Vagina (tissue), 2 donors: ENCODE measurements around the gene LCE4A. TPM values are rescaled to one million over a fixed set of nuclear protein-coding genes. Genes with fewer than 3 reads are reported as not detected.

ENCODE experiments used
- DNase-seq, 2 donors: peaks; one replicate each; pipeline ENCODE4 v3.0.0-alpha.2; 2017; ENCODE audit errors: extremely low spot score in 2 of 2
- H3K27ac ChIP-seq: fragments of 200-600 bp; sonication (generic); one replicate; pipeline ENCODE4 v1.5.1; 2019
- H3K27me3 ChIP-seq: fragments of 200-600 bp; sonication (generic); one replicate; pipeline ENCODE4 v1.5.1; 2019
- H3K36me3 ChIP-seq, 2 donors: fragments of 200-600 bp; sonication (generic); one replicate each; pipeline ENCODE4 v1.5.1; 2017 to 2019
- H3K4me1 ChIP-seq: fragments of 200-600 bp; sonication (generic); one replicate; pipeline ENCODE4 v1.5.1; 2019
- H3K4me3 ChIP-seq, 2 donors: fragments of 200-600 bp; sonication (generic); 1 replicate in 1 of 2; 2 replicates in 1 of 2; pipeline ENCODE4 v1.5.1; 2016 to 2019
- H3K9me3 ChIP-seq: fragments of 200-600 bp; sonication (generic); one replicate; pipeline ENCODE4 v1.5.1; 2019
- POLR2A ChIP-seq, 2 donors: fragments of 450-650 bp; IDR thresholded peaks; one replicate each; pipeline ENCODE4 v1.6.1; 2017; ENCODE audit warnings: antibody characterized with exemption in 2 of 2, mild to moderate bottlenecking in 2 of 2, moderate library complexity in 2 of 2
- POLR2AphosphoS5 ChIP-seq, 2 donors: sonication (generic); formaldehyde crosslinking; IDR thresholded peaks; one replicate each; pipeline ENCODE4 v1.9.0; 2017; ENCODE audit warnings: antibody characterized with exemption in 2 of 2, mild to moderate bottlenecking in 2 of 2, low read depth in 1 of 2; ENCODE audit not compliant: insufficient read depth in 1 of 2
- intact Hi-C: fragments of 100-400 bp; cut with DNase I; formaldehyde crosslinking; loops from one replicate; pipeline ENCODE4 v1.15.1; 2023
- total RNA-seq: library from RNA; depleted of rRNA; stranded (reverse); fragments of >200 nt; gene quantifications from one replicate; pipeline ENCODE4 v1.2.3, GENCODE V29; 2016
- TF ChIP-seq, protein P1 (sequence below), 3 experiments: fragments of 450-650 bp in 2 of 3; fragments of 200-600 bp in 1 of 3; sonication (generic) in 1 of 3; IDR thresholded peaks; one replicate each; pipeline ENCODE4 v1.5.1; 2017 to 2019; ENCODE audit warnings: antibody characterized with exemption in 3 of 3, mild to moderate bottlenecking in 2 of 3, moderate library complexity in 2 of 3

Gene LCE4A
- total RNA-seq, 1 donor from 2014 or later = not detected

DNA sequence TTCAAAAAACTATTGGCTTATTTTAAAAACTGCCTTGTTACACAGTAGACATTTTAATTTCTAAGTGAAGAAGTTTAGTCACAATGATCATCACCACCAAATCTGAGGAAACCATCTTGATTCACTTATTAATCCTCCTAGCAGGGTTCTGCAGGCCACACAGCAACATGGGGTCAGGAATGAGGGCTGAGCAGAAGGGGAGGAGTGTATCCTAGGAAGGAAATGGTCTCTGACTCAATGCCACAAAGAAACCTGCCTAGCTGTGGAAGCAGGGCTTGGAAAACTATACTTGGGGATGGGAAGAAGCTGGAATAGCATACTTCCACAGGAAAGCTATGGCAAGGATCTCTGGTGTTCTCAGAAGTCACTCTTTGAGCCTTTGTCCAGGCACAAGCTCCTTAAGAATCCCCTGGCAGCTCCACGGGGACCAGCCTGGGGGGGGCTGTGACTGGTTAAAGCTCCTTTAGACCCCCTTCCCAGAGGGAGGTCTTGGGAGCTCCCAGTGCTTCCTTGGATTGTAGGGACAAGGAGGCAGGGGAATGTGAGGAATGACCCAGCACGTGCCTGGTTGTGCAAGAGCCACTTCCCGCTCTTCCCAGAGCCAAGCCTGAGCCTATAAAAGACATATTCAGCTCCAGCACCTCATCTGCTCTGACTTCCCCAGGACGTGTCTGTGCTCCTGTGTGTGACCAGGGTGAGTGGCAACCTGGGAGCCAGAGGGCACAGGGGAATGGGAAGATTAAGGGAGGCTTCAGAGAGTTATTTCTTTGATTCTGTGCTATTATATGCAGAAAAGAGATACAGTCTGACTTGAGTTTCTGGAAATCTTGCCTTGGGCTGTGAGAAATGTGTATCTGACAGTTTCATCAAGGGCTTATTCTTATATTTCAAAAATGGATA is 10.0 kb upstream of the LCE4A start, which contains the start of gene LCE2A:
TSS of gene LCE2A (plus strand) at position 645 of the 900 bp plus-strand sequence. CDS start 557 bp downstream, outside the sequence.
- no peaks in the 10 kb centered on the region for H3K4me1 ChIP-seq
- intact Hi-C loops = no loop called here
- DNase-seq = no peak
- no peak for TF ChIP-seq POLR2AphosphoS5 (IDR thresholded peaks at IDR 0.05; ENCODE audit: insufficient read depth in 1 of 2, low read depth in 1 of 2)
- no peak for TF ChIP-seq POLR2A (IDR thresholded peaks at IDR 0.05)
- TF ChIP-seq, protein P1, sequence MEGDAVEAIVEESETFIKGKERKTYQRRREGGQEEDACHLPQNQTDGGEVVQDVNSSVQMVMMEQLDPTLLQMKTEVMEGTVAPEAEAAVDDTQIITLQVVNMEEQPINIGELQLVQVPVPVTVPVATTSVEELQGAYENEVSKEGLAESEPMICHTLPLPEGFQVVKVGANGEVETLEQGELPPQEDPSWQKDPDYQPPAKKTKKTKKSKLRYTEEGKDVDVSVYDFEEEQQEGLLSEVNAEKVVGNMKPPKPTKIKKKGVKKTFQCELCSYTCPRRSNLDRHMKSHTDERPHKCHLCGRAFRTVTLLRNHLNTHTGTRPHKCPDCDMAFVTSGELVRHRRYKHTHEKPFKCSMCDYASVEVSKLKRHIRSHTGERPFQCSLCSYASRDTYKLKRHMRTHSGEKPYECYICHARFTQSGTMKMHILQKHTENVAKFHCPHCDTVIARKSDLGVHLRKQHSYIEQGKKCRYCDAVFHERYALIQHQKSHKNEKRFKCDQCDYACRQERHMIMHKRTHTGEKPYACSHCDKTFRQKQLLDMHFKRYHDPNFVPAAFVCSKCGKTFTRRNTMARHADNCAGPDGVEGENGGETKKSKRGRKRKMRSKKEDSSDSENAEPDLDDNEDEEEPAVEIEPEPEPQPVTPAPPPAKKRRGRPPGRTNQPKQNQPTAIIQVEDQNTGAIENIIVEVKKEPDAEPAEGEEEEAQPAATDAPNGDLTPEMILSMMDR (IDR thresholded peaks at IDR 0.05) = no peak
- H3K9me3 ChIP-seq = no peaks in the 10 kb centered on the region
- H3K4me3 ChIP-seq = no peak within 1 kb of the TSS
- no peaks in the 10 kb centered on the region for H3K36me3 ChIP-seq
- H3K27me3 ChIP-seq = no peaks in the 10 kb centered on the region
- H3K27ac ChIP-seq = no peak within 1 kb of the TSS

DNA sequence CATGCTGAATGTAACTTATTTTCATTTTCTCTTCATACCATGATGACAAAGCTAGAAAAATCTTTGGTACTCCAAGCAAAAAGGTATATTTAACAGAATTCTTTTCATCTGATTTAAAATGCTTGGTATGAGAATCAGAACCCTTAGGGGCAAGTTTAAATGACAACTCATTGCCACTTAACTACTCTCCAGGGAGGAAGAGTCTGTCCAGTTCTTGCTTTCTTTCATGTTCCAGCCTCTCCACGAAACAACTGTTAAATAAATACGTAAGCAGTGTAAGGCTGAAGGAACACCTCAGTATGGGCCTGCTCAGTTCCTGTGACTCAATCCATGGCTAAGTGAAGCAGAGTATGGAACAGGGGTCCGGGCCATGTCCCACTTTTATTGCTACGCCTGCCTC is 8.2 kb upstream of the LCE4A start:
- intact Hi-C loops = no loop called here
- Histone ChIP-seq H3K27me3 (no peaks in the 10 kb centered on the region), H3K36me3 (no peaks in the 10 kb centered on the region), H3K4me3 (no peak overlapping the region), H3K27ac (no peak overlapping the region), H3K9me3 (no peaks in the 10 kb centered on the region), H3K4me1 (no peaks in the 10 kb centered on the region)
- TF ChIP-seq POLR2A (IDR thresholded peaks at IDR 0.05) = no peak
- no peak for DNase-seq

DNA sequence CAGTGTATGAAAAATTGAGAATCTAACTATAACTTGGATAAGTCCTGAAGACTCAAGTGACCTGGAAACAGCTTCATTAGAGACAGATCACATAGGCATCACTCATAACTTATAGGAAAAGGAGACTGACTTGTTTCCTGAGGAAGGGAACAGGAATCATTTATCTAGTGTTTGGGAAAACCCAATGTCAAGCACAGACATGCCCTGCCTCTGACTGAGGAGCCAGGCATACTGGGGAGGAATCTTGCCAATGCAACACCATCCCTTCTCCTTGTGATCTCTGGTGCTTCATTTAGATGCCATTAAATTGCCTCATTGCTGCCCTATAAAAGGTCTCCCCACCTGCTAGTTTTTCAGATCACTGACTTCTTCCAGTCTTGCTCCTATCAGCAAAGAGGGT is 10.3 kb downstream of the LCE4A start:
- Histone ChIP-seq H3K36me3 (no peaks in the 10 kb centered on the region), H3K4me3 (no peak overlapping the region), H3K27me3 (no peaks in the 10 kb centered on the region), H3K9me3 (no peaks in the 10 kb centered on the region), H3K4me1 (no peaks in the 10 kb centered on the region), H3K27ac (no peak overlapping the region)
- intact Hi-C loops = no loop called here
- TF ChIP-seq POLR2A (IDR thresholded peaks at IDR 0.05) (no peak), POLR2AphosphoS5 (IDR thresholded peaks at IDR 0.05; ENCODE audit: insufficient read depth in 1 of 2, low read depth in 1 of 2) (no peak)
- TF ChIP-seq, protein P1 (IDR thresholded peaks at IDR 0.05) = no peak
- no peak for DNase-seq

DNA sequence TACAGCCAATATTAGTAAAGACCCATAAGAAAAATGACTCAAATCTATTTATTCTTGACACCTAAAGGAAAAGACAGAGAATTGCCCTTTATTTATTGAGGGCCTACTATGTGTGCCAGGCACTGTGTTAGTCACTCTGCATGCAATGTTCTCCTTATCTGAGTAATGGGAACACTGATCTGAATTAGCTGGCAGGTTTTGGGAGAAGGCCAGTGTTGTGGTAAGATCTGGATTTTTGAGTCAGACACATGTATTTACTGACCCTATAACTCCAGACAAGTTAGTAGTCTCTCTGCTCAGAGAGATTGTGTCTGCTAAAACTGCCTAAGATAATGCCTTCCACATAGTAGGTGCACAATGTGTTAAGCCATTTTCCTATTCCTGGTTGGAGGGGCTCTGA is 17.3 kb downstream of the LCE4A start:
- TF ChIP-seq POLR2AphosphoS5 (IDR thresholded peaks at IDR 0.05; ENCODE audit: insufficient read depth in 1 of 2, low read depth in 1 of 2) (no peak), POLR2A (IDR thresholded peaks at IDR 0.05) (no peak)
- TF ChIP-seq, protein P1 (IDR thresholded peaks at IDR 0.05) = no peak
- no peaks in the 10 kb centered on the region for H3K9me3 ChIP-seq
- no peak for DNase-seq
- no peaks in the 10 kb centered on the region for H3K4me1 ChIP-seq
- H3K4me3 ChIP-seq = no peak overlapping the region
- intact Hi-C loops = no loop called here
- no peaks in the 10 kb centered on the region for H3K27me3 ChIP-seq
- no peaks in the 10 kb centered on the region for H3K36me3 ChIP-seq
- H3K27ac ChIP-seq = no peak overlapping the region

DNA sequence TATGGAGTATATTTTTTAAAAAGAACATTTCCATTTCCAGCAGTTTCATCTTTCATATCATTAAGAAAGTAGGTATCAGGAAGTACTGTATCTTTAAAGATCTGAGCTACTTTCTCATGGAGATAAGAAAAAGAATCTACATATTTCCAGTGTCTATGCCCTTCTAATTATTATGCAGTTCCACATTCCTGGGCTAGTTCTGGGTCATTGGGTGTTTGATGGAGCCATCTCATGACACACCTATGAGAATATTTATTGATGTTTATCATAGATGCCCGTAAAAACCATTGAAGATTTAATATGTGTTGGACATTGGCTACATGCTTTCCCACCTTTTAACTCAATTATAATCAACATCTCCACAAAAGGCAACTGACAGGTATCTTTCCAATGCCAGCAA is 21.0 kb downstream of the LCE4A start:
- no peaks in the 10 kb centered on the region for H3K27me3 ChIP-seq
- no peak overlapping the region for H3K4me3 ChIP-seq
- TF ChIP-seq POLR2AphosphoS5 (IDR thresholded peaks at IDR 0.05; ENCODE audit: insufficient read depth in 1 of 2, low read depth in 1 of 2) (no peak), POLR2A (IDR thresholded peaks at IDR 0.05) (no peak)
- TF ChIP-seq, protein P1 (IDR thresholded peaks at IDR 0.05) = no peak
- H3K9me3 ChIP-seq = no peaks in the 10 kb centered on the region
- intact Hi-C loops = no loop called here
- DNase-seq = no peak
- H3K36me3 ChIP-seq = no peaks in the 10 kb centered on the region
- H3K27ac ChIP-seq = no peak overlapping the region
- no peaks in the 10 kb centered on the region for H3K4me1 ChIP-seq
